Heart left ventricle (tissue), 13 donors: Measurements from ENCODE around the gene PIP5K1B.

Experiments
- CTCF ChIP-seq, 12 donors: fragments of 200-600 bp; sonication (generic) in 4 of 12; IDR thresholded peaks; one replicate each; pipeline versions ENCODE4 v1.5.0 to v1.8.0; 2018 to 2022; ENCODE audit warnings: antibody characterized with exemption in 12 of 12, mild to moderate bottlenecking in 5 of 12
- POLR2A ChIP-seq, 2 donors: fragments of 450-650 bp; IDR thresholded peaks; one replicate each; pipeline ENCODE4 v1.6.1; 2017; ENCODE audit warnings: antibody characterized with exemption in 2 of 2, mild to moderate bottlenecking in 2 of 2, moderate library complexity in 2 of 2
- donor health status: ischemic (EF 13 %, LVEDD 7.1; RV severe dilation, severe dysfunction).
- donor health status: DM: no; HTN: yes; CAD: no.
- donor health status: DM: no; HTN: no; CAD: no.
- donor health status: ischemic (EF 25% LVEDD 6.9; RV normal size, moderate dysfunction).
- donor health status: ischemic (EF 25% LVEDD 5.7; RV mildly dilated, moderate dysfunction).
- donor health status: ischemic (EF 35%, LVEDD 5.7; RV mildly dilated, moderate dysfunction).
- donor health status: nonischemic (EF 11% LVEDD 7.7; RV severe dilation, severe dysfunction).
- donor health status: DM: yes; HTN: yes; CAD: no.
- donor health status: PGD.
- donor health status: ischemic (EF 29% LVEDD 5.4; RV normal size, mild dysfunction).
- donor health status: nonischemic (EF 23%, LVEDD 6.1; RV moderate dilation, normal function).

- TF ChIP-seq CTCF (IDR thresholded peaks at IDR 0.05) (no peak), POLR2A (IDR thresholded peaks at IDR 0.05) (no peak)
Measured at GRCh38 chr9:68847765-68848164, 142.7 kb downstream of the PIP5K1B start.
